Uterus (tissue), 4 donors: Measurements from ENCODE around the gene RPL38. TPM values are rescaled to one million over a fixed set of nuclear protein-coding genes. Genes with fewer than 3 reads are reported as not detected.

Source experiments
- DNase-seq, 2 donors: peaks; one replicate each; pipeline ENCODE4 v3.0.0-alpha.2; 2019 to 2020
- H3K27ac ChIP-seq, 2 donors: fragments of 200-600 bp; sonication (generic); 1 replicate in 1 of 2; 2 replicates in 1 of 2; pipeline ENCODE4 v1.5.1; 2016 to 2018
- H3K27me3 ChIP-seq, 2 donors: fragments of 200-600 bp; sonication (generic); one replicate each; pipeline ENCODE4 v1.5.1; 2018 to 2019; ENCODE audit warnings: control low read depth in 1 of 2
- H3K36me3 ChIP-seq, 2 donors: fragments of 200-600 bp; sonication (generic); one replicate each; pipeline ENCODE4 v1.5.1; 2019; ENCODE audit warnings: control low read depth in 1 of 2
- H3K4me1 ChIP-seq, 2 donors: fragments of 200-600 bp; sonication (generic); one replicate each; pipeline ENCODE4 v1.5.1; 2018 to 2019; ENCODE audit warnings: control low read depth in 1 of 2
- H3K4me3 ChIP-seq, 2 donors: fragments of 200-600 bp; sonication (generic); 1 replicate in 1 of 2; 2 replicates in 1 of 2; pipeline ENCODE4 v1.5.1; 2018 to 2019; ENCODE audit warnings: mild to moderate bottlenecking in 1 of 2
- H3K9me3 ChIP-seq, 2 donors: fragments of 200-600 bp; sonication (generic); one replicate each; pipeline ENCODE4 v1.5.1; 2019; ENCODE audit warnings: control low read depth in 1 of 2
- CTCF ChIP-seq, 4 experiments: fragments of 200-600 bp in 2 of 4; fragments of 450-650 bp in 2 of 4; sonication (generic) in 2 of 4; IDR thresholded peaks; one replicate each; pipeline ENCODE4 v1.5.1; 2016 to 2019; ENCODE audit warnings: antibody characterized with exemption in 4 of 4, mild to moderate bottlenecking in 2 of 4, moderate library complexity in 1 of 4
- POLR2A ChIP-seq, 2 donors: fragments of 450-650 bp; IDR thresholded peaks; one replicate each; pipeline ENCODE4 v1.6.1; 2016; ENCODE audit warnings: antibody characterized with exemption in 2 of 2, mild to moderate bottlenecking in 1 of 2, moderate library complexity in 1 of 2
- intact Hi-C: fragments of 100-400 bp; cut with DNase I; formaldehyde crosslinking; loops from one replicate; pipeline ENCODE4 v1.15.1; 2023; ENCODE audit warnings: low total_unique reads
- total RNA-seq, 4 donors: library from RNA; depleted of rRNA in 3 of 4; stranded (reverse); fragments of >200 nt in 3 of 4; gene quantifications; one replicate each; pipeline versions ENCODE4 v1.1.0 to v1.2.4, GENCODE V29; 2014 to 2023
- donor health status: DM: yes; HTN: yes; CAD: no.

The RPL38 gene
- total RNA-seq, 4 donors from 2014 or later = 87.9 to 1,969 (median 610) TPM

DNA sequence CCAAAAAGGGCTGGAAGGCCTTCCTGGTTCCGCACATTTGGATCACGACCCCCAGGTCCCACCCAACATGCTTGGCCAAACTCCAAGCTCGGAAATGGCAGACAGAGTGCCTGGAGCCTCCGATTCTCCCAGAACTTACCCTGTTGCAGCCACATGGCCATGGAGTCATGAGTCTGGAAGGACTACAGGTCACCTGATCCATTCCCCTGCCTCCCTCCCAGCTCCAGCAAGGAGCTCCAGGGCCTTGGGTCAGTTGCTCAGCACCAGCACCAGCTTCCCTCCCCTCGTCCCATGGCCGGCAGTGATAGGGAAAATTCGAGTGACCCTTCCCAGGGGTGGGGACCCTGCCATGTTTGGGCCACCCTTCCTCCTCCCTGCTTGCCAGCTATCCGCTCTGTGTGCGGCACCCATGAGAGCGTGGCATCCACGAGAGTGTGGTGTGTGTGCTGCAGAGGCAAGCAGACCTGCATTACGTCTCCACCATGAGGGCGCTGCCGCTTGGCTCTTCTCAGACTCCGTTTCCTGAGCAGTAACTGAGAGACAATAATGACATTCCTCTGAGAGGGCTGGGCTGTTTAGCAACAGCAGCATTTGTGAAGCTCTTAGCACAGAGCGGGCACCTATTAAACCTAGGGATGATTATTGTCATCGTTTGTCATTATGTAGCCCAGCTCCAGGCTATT lies 21.3 kb upstream of the RPL38 start:
- Histone ChIP-seq H3K4me3 (no peak overlapping the region), H3K36me3 (no peaks in the 10 kb centered on the region), H3K27me3 (no peaks in the 10 kb centered on the region), H3K27ac (no peak overlapping the region), H3K9me3 (no peaks in the 10 kb centered on the region), H3K4me1 (no peaks in the 10 kb centered on the region)
- intact Hi-C loops = no loop called here
- TF ChIP-seq CTCF (IDR thresholded peaks at IDR 0.05) = no peak
- TF ChIP-seq POLR2A (IDR thresholded peaks at IDR 0.05) = no peak
- no peak for DNase-seq

DNA sequence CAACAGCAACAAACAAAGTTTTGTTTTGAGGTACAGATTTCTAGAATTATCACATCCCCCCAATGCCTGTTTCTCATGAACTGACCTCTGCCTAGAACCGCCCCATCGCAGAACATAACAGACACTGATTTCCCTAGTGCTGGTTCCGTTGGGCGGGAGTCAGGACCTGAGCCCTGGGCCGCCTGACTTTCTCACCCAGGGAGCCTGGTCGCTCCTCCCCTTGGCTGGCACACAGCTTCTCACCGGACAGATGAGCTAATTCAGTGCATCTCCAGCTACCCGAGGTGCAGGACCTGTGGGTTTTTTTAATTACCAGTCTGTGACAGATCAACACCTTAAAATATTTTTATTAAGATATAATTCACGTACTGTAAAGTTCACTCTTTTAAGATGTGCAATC lies 20.1 kb upstream of the RPL38 start:
- no peaks in the 10 kb centered on the region for H3K4me1 ChIP-seq
- no peaks in the 10 kb centered on the region for H3K27me3 ChIP-seq
- H3K36me3 ChIP-seq = no peaks in the 10 kb centered on the region
- DNase-seq = no peak
- H3K27ac ChIP-seq = no peak overlapping the region
- no peaks in the 10 kb centered on the region for H3K9me3 ChIP-seq
- H3K4me3 ChIP-seq = no peak overlapping the region
- intact Hi-C loops = no loop called here
- no peak for TF ChIP-seq CTCF (IDR thresholded peaks at IDR 0.05)
- no peak for TF ChIP-seq POLR2A (IDR thresholded peaks at IDR 0.05)

DNA sequence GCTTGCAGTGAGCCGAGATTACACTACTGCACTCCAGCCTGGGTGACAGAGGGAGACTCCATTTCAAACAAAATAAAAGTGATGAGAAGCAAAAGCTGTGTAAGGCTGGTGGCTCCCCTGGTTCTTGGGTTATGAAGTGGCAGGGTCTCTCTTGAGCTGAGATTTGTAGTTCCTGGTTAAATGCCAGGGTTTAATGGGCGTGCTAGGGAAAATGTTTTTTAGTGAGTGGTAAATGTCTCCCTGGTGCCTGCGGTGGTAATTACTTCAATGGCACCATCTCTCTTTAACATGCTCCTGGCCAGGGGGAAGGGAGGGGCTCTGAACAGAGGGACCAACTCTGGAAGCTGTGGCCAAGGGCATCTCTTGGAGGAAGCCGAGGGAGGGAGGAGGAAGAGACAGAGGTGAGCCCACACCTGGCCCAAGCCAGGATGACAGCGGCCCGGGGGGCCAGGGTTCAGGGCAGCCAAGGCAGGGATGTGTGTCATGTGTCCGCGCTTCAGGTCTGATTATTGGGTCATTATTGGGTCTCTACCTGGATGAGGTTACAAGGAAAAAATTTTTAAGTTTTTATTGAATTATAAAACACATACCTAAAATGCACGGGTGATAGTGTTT lies 17.8 kb upstream of the RPL38 start:
- Histone ChIP-seq H3K27me3 (no peaks in the 10 kb centered on the region), H3K36me3 (no peaks in the 10 kb centered on the region), H3K9me3 (no peaks in the 10 kb centered on the region), H3K4me3 (no peak overlapping the region), H3K27ac (no peak overlapping the region), H3K4me1 (no peaks in the 10 kb centered on the region)
- TF ChIP-seq POLR2A (IDR thresholded peaks at IDR 0.05) (no peak), CTCF (IDR thresholded peaks at IDR 0.05) (no peak)
- intact Hi-C loops = no loop called here
- DNase-seq = no peak

DNA sequence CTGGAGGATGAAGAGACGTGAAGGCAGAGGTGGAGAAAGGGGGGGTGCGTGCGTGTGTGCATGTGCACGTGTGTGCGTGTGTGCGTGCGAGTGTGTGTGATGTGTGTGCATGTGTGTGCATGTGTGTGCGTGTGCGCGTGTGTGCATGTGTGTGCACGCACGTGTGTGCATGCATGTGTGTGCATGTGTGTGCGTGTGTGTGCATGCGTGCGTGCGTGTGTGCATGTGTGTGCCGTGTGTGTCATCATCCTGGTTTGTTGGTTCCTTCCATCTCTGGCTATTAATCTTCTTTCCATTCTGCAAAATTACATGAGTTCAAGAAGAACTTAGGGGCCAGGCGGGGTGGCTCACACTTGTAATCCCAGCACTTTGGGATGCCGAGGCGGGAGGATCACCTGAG lies 17.0 kb upstream of the RPL38 start:
- H3K36me3 ChIP-seq = no peaks in the 10 kb centered on the region

More for the DNA sequence above, 17.0 kb upstream of the RPL38 start:
- no peak for DNase-seq
- TF ChIP-seq CTCF (IDR thresholded peaks at IDR 0.05) (no peak), POLR2A (IDR thresholded peaks at IDR 0.05) (no peak)
- H3K9me3 ChIP-seq = no peaks in the 10 kb centered on the region
- H3K4me1 ChIP-seq = no peaks in the 10 kb centered on the region
- no peaks in the 10 kb centered on the region for H3K27me3 ChIP-seq
- intact Hi-C loops = no loop called here
- H3K27ac ChIP-seq = no peak overlapping the region
- H3K4me3 ChIP-seq = no peak overlapping the region
